Karpas-422 (cell line): ENCODE data around the gene ARHGEF28. TPM values are rescaled to one million over a fixed set of nuclear protein-coding genes. Genes with fewer than 3 reads are reported as not detected.

Experiments
- DNase-seq: peaks from one replicate; pipeline ENCODE4 v3.0.0-alpha.2; 2015
- H2AFZ ChIP-seq: fragments of 200-600 bp; sonication (generic); 2 replicates; pipeline ENCODE4 v1.6.1; 2014; ENCODE audit warnings: antibody characterized with exemption, low read length, mixed read lengths
- H3K27ac ChIP-seq: fragments of 200-600 bp; sonication (generic); 2 replicates; pipeline ENCODE4 v1.5.1; 2014; ENCODE audit warnings: mild to moderate bottlenecking, low read length, moderate library complexity
- H3K27me3 ChIP-seq: fragments of 200-600 bp; sonication (generic); 2 replicates; pipeline ENCODE4 v1.6.1; 2014; ENCODE audit warnings: low read length, mixed read lengths
- H3K36me3 ChIP-seq: fragments of 200-600 bp; sonication (generic); 2 replicates; pipeline ENCODE4 v1.6.1; 2014; ENCODE audit warnings: low read length, mixed read lengths; ENCODE audit not compliant: insufficient read depth
- H3K4me1 ChIP-seq: fragments of 200-600 bp; sonication (generic); 2 replicates; pipeline ENCODE4 v1.6.1; 2014; ENCODE audit warnings: mild to moderate bottlenecking, low read length, mixed read lengths
- H3K4me2 ChIP-seq: fragments of 200-600 bp; sonication (generic); 2 replicates; pipeline ENCODE4 v1.6.1; 2014; ENCODE audit warnings: low read length, low read depth, mild to moderate bottlenecking; ENCODE audit not compliant: poor library complexity, severe bottlenecking
- H3K4me3 ChIP-seq: fragments of 200-600 bp; sonication (generic); 2 replicates; pipeline ENCODE4 v1.5.1; 2014; ENCODE audit warnings: mild to moderate bottlenecking, antibody characterized with exemption, low read length, mixed read lengths
- H3K79me2 ChIP-seq: fragments of 200-600 bp; sonication (generic); 2 replicates; pipeline ENCODE4 v1.6.1; 2014; ENCODE audit warnings: mild to moderate bottlenecking, low read length, mixed read lengths
- H3K9ac ChIP-seq: fragments of 200-600 bp; sonication (generic); 2 replicates; pipeline ENCODE4 v1.6.0; 2014; ENCODE audit warnings: low read length
- H3K9me2 ChIP-seq: fragments of 200-600 bp; sonication (generic), shearing (Covaris generic); replicated peaks from 2 replicates; pipeline ENCODE4 v1.6.0; 2014; ENCODE audit warnings: mild to moderate bottlenecking, low read length, moderate library complexity; ENCODE audit not compliant: insufficient read depth
- H3K9me3 ChIP-seq: fragments of 300-700, 200-600 bp; sonication (generic); 2 replicates; pipeline ENCODE4 v1.6.1; 2014; ENCODE audit warnings: low read length, mixed read lengths
- H4K20me1 ChIP-seq: fragments of 200-600 bp; sonication (generic); 2 replicates; pipeline ENCODE4 v1.6.1; 2014; ENCODE audit warnings: mild to moderate bottlenecking, antibody characterized with exemption, low read length, low read depth; ENCODE audit not compliant: insufficient read depth
- total RNA-seq: library from RNA; depleted of rRNA; stranded (reverse); fragments of >200 nt; shearing (Covaris generic); gene quantifications from 2 replicates; pipeline ENCODE4 v1.2.3, GENCODE V29; 2014; ENCODE audit warnings: low replicate concordance

ARHGEF28 gene
- total RNA-seq, 1 experiment from 2014 or later, result not detected

- H2AFZ ChIP-seq, result no peak overlapping the region
Measured at GRCh38 chr5:73901043-73901442, 275.0 kb downstream of the ARHGEF28 start.

GRCh38 chr5:73901455-73901854 lies 275.5 kb downstream of the ARHGEF28 start:
- Histone ChIP-seq H3K9ac (no peak overlapping the region), H4K20me1 (no peaks in the 10 kb centered on the region), H3K79me2 (no peaks in the 10 kb centered on the region), H3K27me3 (no peaks in the 10 kb centered on the region), H3K9me3 (no peaks in the 10 kb centered on the region), H3K27ac (no peak overlapping the region), H3K4me2 (no peak overlapping the region), H3K36me3 (no peaks in the 10 kb centered on the region), H3K9me2 (no peaks in the 10 kb centered on the region), H2AFZ (no peak overlapping the region), H3K4me3 (no peak overlapping the region), H3K4me1 (peaks cover 11% of the 10 kb centered on the region)
- no peak for DNase-seq

More at GRCh38 chr5:73901043-73901442, 275.0 kb downstream of the ARHGEF28 start:
- no peak overlapping the region for H3K27ac ChIP-seq
- no peak overlapping the region for H3K4me3 ChIP-seq
- H3K79me2 ChIP-seq, result no peaks in the 10 kb centered on the region
- no peaks in the 10 kb centered on the region for H3K9me2 ChIP-seq
- no peaks in the 10 kb centered on the region for H3K9me3 ChIP-seq
- H4K20me1 ChIP-seq, result no peaks in the 10 kb centered on the region
- H3K36me3 ChIP-seq, result no peaks in the 10 kb centered on the region
- peaks cover 11% of the 10 kb centered on the region for H3K4me1 ChIP-seq
- DNase-seq, result no peak
- no peak overlapping the region for H3K4me2 ChIP-seq
- H3K9ac ChIP-seq, result no peak overlapping the region
- H3K27me3 ChIP-seq, result no peaks in the 10 kb centered on the region

GRCh38 chr5:73902327-73903051 lies 276.5 kb downstream of the ARHGEF28 start:
- Histone ChIP-seq H3K4me1 (peaks cover 11% of the 10 kb centered on the region), H3K9ac (no peak overlapping the region), H3K9me2 (no peaks in the 10 kb centered on the region), H3K27me3 (no peaks in the 10 kb centered on the region), H3K27ac (no peak overlapping the region), H3K79me2 (no peaks in the 10 kb centered on the region), H3K9me3 (no peaks in the 10 kb centered on the region), H3K36me3 (no peaks in the 10 kb centered on the region), H3K4me2 (no peak overlapping the region), H4K20me1 (no peaks in the 10 kb centered on the region), H3K4me3 (no peak overlapping the region), H2AFZ (no peak overlapping the region)
- peak; percentile 84 for DNase-seq

- Histone ChIP-seq H3K9me2 (no peaks in the 10 kb centered on the region), H2AFZ (no peak overlapping the region), H3K9ac (no peak overlapping the region), H3K9me3 (no peaks in the 10 kb centered on the region), H3K4me2 (no peak overlapping the region), H3K27ac (no peak overlapping the region), H3K27me3 (no peaks in the 10 kb centered on the region), H3K36me3 (no peaks in the 10 kb centered on the region), H3K4me3 (no peak overlapping the region), H3K79me2 (no peaks in the 10 kb centered on the region), H4K20me1 (no peaks in the 10 kb centered on the region), H3K4me1 (peaks cover 11% of the 10 kb centered on the region)
- DNase-seq, result no peak
Measured at GRCh38 chr5:73903169-73903568, 277.2 kb downstream of the ARHGEF28 start.

GRCh38 chr5:73906277-73906676 lies 280.3 kb downstream of the ARHGEF28 start:
- H4K20me1 ChIP-seq, result no peaks in the 10 kb centered on the region
- no peak overlapping the region for H3K4me2 ChIP-seq
- H3K27ac ChIP-seq, result no peak overlapping the region
- H3K9me3 ChIP-seq, result no peaks in the 10 kb centered on the region
- no peaks in the 10 kb centered on the region for H3K9me2 ChIP-seq
- H3K36me3 ChIP-seq, result no peaks in the 10 kb centered on the region
- H3K9ac ChIP-seq, result no peak overlapping the region
- H3K4me1 ChIP-seq, result no peaks in the 10 kb centered on the region
- H3K4me3 ChIP-seq, result no peak overlapping the region
- DNase-seq, result no peak
- no peaks in the 10 kb centered on the region for H3K79me2 ChIP-seq
- H3K27me3 ChIP-seq, result no peaks in the 10 kb centered on the region
- no peak overlapping the region for H2AFZ ChIP-seq

GRCh38 chr5:73907164-73907563 lies 281.2 kb downstream of the ARHGEF28 start:
- no peak for DNase-seq
- no peaks in the 10 kb centered on the region for H3K9me2 ChIP-seq
- H3K9me3 ChIP-seq, result no peaks in the 10 kb centered on the region
- H3K79me2 ChIP-seq, result no peaks in the 10 kb centered on the region
- H2AFZ ChIP-seq, result no peak overlapping the region
- H3K27ac ChIP-seq, result no peak overlapping the region
- H3K4me3 ChIP-seq, result no peak overlapping the region
- no peaks in the 10 kb centered on the region for H3K4me1 ChIP-seq
- no peaks in the 10 kb centered on the region for H4K20me1 ChIP-seq
- no peak overlapping the region for H3K9ac ChIP-seq
- H3K4me2 ChIP-seq, result no peak overlapping the region
- H3K36me3 ChIP-seq, result no peaks in the 10 kb centered on the region
- no peaks in the 10 kb centered on the region for H3K27me3 ChIP-seq

- Histone ChIP-seq H4K20me1 (no peaks in the 10 kb centered on the region), H3K9me3 (no peaks in the 10 kb centered on the region)
- DNase-seq, result no peak
Measured at GRCh38 chr5:73908395-73908794, 282.4 kb downstream of the ARHGEF28 start.

GRCh38 chr5:73908846-73909245 lies 282.9 kb downstream of the ARHGEF28 start:
- no peaks in the 10 kb centered on the region for H3K4me1 ChIP-seq
- no peaks in the 10 kb centered on the region for H4K20me1 ChIP-seq
- H3K79me2 ChIP-seq, result no peaks in the 10 kb centered on the region
- H3K4me3 ChIP-seq, result no peak overlapping the region
- no peak overlapping the region for H2AFZ ChIP-seq
- H3K27me3 ChIP-seq, result no peaks in the 10 kb centered on the region
- no peaks in the 10 kb centered on the region for H3K9me3 ChIP-seq
- no peaks in the 10 kb centered on the region for H3K9me2 ChIP-seq
- no peak overlapping the region for H3K9ac ChIP-seq
- DNase-seq, result no peak
- no peaks in the 10 kb centered on the region for H3K36me3 ChIP-seq
- no peak overlapping the region for H3K4me2 ChIP-seq
- H3K27ac ChIP-seq, result no peak overlapping the region

More at GRCh38 chr5:73908395-73908794, 282.4 kb downstream of the ARHGEF28 start:
- H3K79me2 ChIP-seq, result no peaks in the 10 kb centered on the region
- no peak overlapping the region for H3K4me2 ChIP-seq
- no peak overlapping the region for H3K9ac ChIP-seq
- no peaks in the 10 kb centered on the region for H3K36me3 ChIP-seq
- H3K9me2 ChIP-seq, result no peaks in the 10 kb centered on the region
- no peaks in the 10 kb centered on the region for H3K27me3 ChIP-seq
- H3K4me3 ChIP-seq, result no peak overlapping the region
- H2AFZ ChIP-seq, result no peak overlapping the region
- no peak overlapping the region for H3K27ac ChIP-seq
- H3K4me1 ChIP-seq, result no peaks in the 10 kb centered on the region
